DMS 273 (cell line): Measurements from ENCODE around the gene VPS51.

Experiments used
- DNase-seq: peaks from one replicate; lab custom pipeline; 2025; ENCODE audit not compliant: unreplicated experiment; lab: John Stamatoyannopoulos, UW

Gene VPS51

DNA sequence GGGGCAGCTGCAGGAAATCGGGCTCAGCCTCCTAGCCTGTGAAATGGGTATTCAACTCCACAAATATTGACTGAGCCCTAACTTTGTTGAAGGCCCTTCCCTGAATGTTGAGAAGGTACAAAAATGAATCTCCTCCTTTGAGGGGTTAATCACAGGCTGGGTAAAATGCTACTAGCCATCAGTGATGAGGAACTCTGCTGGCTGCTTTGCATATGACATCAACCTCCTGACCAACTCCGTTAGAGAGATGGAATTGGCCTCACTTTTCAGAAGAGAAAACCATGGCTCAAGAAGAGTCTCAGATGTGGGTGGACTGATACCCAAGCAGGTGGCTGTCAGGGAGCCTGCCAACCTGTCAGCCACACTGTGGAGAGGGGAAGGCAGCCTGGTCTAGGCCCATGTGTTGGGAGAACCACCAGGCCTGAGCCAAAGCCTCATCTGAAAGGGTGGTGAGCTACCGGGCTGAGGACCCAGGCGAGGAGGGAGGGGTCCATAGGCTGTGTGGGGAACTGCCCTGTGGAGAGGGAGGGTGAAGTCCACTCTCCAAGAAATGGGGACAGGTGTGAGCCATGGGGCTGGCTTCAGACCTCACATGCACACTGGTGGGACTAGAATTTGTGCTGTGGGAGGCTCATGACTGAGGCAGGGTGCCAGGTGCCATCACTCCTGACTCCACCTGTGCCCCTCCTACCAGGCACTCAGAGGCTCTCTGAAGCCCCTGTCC, 23.9 kb upstream of the VPS51 start:
- DNase-seq, result no peak

- no peak for DNase-seq
These were observed 23.4 kb upstream of the VPS51 start for GRCh38 chr11:65072631-65072966.

DNA sequence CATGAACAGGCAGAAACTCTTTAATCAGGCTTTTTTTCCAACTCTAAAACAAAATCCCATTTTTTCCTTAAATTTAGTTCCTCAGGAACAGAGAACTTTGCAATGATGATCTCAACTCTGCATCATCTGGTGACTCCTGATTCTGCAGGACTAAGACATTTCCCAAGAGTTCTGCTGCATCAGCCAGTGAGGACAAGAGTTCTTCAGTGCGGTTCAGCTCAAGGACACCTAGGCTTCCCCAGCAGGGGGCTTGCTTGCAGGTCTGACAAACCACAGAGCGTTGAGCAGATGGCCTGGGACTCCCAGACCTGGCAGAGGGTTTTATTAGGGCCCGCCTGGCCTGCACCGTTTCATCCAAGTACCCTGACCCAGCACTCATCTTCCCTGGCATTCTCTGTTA, 18.6 kb upstream of the VPS51 start:
- DNase-seq, result peak; percentile 85

GRCh38 chr11:65078151-65078550, 17.9 kb upstream of the VPS51 start:
- DNase-seq, result peak; percentile 73

- no peak for DNase-seq
These were observed 17.1 kb upstream of the VPS51 start for GRCh38 chr11:65078786-65079342.

GRCh38 chr11:65083134-65083833, 12.7 kb upstream of the VPS51 start:
- DNase-seq, result no peak

- peak; percentile 97 for DNase-seq
These were observed 12.0 kb upstream of the VPS51 start, which contains the start of the genes CDCA5 and ZFPL1 for GRCh38 chr11:65083834-65084597. TSS of gene CDCA5 (minus strand) at chr11:65084040. CDS start at chr11:65083978, 62 bp downstream. TSS of gene ZFPL1 (plus strand) at chr11:65084222. CDS start at chr11:65084699, 477 bp downstream.

DNA sequence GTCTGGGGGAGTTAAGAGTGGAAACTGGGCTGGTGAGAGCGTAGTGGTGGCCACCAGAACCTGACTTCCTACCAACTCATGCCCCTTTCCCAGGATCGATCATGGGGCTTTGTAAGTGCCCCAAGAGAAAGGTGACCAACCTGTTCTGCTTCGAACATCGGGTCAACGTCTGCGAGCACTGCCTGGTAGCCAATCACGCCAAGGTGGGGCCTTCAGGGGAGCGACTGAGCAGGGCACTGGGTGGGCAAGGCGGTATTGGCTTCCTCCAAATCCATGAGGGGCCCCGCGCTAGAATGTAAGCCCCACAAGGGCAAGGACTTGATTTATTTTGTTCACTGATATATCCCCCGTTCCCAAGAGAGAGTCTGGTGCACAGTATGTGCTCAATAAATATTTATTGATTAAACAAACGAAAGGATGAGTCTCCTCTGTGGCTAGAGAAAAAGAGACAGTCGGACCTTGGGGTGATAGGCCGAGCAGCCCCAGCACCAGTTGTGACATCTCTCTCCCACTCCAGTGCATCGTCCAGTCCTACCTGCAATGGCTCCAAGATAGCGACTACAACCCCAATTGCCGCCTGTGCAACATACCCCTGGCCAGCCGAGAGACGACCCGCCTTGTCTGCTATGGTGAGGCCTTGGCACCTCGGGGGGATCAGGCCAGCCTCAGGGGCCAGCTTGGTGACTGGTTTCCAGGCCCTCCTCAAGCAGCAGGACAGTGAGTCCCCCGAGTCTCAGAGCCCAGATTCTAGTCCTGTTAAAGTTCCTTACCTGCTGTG, 11.2 kb upstream of the VPS51 start:
- DNase-seq, result no peak

DNA sequence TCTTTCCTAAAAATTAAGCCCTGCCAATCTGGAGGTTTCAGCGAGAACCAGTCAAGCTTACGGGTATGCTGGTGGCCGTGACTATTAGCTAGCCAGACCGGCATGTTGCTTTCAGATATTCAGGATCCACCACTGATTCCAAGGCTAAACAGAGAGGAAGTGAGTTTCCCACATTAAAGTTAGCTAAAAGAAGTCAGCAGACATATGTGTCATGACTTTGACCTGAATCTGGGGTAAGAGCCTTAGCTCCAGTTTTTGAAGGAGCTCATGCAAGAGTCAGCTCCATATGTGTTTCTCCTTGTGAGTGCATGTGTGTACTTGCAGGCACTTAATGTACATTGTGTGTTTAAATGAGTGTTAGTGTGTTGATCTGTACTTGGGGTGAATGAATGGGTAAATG, 10.6 kb upstream of the VPS51 start:
- DNase-seq, result no peak

GRCh38 chr11:65086809-65087208, 9.2 kb upstream of the VPS51 start:
- no peak for DNase-seq

DNA sequence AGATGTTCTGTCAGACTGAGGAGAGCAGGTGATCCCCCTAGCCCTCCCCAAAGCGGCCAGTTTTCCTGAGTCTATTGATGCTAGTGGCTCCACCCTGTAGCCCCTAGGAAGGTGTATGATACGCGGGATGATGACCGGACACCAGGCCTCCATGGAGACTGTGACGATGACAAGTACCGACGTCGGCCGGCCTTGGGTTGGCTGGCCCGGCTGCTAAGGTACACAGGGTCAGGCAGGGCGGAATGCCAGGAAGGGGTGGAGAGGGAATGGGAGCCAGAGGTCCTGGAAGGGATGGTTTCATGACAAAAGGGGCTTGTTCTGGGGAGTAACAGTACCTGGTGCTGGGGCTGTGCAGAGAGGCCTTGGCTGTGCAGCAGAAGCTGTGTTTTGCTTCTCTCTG, 8.8 kb upstream of the VPS51 start:
- DNase-seq, result no peak

- no peak for DNase-seq
These were observed 8.2 kb upstream of the VPS51 start for GRCh38 chr11:65087827-65088226.

DNA sequence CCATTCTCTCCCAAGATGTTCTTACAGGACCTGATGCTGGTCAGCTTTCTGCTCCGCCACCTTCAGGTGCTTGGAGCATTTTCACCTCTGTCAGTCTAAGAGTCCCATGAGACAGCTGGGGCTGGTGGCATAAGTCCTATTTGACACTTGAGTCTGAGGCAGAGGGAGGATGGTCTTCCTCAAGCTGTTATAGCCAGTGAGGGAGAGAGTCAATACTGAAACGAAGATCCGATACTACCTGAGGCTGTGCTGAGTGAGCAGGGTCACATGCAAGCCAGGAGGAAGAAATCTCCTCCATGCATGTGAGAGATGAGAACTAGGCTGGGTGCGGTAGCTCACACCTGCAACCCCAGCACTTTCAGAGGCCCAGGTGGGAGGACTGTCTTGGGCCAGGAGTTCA, 6.4 kb upstream of the VPS51 start:
- no peak for DNase-seq

- no peak for DNase-seq
These were observed 5.4 kb upstream of the VPS51 start for GRCh38 chr11:65090628-65091027.

- no peak for DNase-seq
These were observed 587 bp upstream of the VPS51 start for GRCh38 chr11:65095427-65095826.

DNA sequence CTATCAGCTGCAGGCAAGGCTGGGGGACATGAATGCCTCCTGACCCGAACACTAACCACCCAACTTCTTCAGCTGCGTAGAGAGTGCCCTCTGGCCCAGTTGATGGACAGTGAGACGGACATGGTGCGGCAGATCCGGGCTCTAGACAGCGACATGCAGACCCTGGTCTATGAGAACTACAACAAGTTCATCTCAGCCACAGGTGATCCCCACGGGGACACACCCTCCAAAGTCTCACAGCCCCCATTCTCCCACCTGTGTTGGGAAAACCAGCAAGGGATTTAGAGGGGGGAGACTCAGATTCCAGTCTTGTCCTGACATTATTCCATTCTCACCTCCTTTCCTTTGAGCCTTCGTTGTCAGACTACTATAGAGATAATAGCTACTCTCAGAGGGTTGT, 912 bp downstream of the VPS51 start:
- no peak for DNase-seq

- DNase-seq, result no peak
These were observed 4.8 kb downstream of the VPS51 start for GRCh38 chr11:65100674-65101350.

GRCh38 chr11:65102142-65103095, 6.4 kb downstream of the VPS51 start:
- DNase-seq, result no peak

GRCh38 chr11:65103476-65103875, 7.5 kb downstream of the VPS51 start:
- DNase-seq, result no peak
